Embryonic facial prominence (tissue), 1 donor: ENCODE data around the gene P2RY11.

Source experiments
- DNase-seq: peaks from one replicate; pipeline ENCODE4 v3.0.0-alpha.2; 2016; ENCODE audit errors: extremely low spot score

Gene P2RY11

GRCh38 chr19:10141479-10141878 lies 30.0 kb downstream of the P2RY11 start:
- DNase-seq: no peak

GRCh38 chr19:10141973-10142372 lies 30.5 kb downstream of the P2RY11 start:
- no peak for DNase-seq

DNA sequence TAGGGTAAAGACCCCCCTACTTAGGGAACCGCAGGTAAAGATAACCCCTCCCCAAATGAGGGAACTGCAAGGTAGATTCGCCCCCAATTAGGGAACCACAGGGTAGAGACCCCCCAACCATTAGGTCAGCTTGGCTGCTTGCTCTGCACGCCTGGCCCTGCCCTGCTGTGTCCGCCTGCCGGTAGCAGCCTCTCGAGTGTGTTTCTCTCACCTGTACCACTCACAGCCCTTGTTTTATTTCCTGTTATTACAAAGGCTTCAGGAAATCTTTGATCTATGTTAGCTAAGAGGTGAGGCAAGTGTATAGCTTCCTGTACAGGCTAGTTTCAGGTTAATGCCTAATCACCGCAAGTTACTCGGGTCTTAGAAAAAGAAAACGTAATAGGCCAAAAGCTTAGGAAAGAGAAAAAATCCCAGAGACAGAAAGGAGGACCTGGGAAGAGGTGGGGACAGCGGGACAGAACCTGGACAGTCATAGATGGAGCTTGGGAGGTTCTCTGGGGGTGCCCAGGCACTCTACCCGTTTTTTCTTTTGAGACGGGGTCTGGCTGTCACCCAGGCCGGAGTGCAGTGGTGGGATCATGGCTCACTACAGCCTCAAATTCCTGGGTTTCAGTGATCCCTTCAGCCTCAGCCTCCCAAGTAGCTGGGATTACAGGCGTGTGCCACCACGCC lies 31.3 kb downstream of the P2RY11 start:
- DNase-seq: no peak

DNA sequence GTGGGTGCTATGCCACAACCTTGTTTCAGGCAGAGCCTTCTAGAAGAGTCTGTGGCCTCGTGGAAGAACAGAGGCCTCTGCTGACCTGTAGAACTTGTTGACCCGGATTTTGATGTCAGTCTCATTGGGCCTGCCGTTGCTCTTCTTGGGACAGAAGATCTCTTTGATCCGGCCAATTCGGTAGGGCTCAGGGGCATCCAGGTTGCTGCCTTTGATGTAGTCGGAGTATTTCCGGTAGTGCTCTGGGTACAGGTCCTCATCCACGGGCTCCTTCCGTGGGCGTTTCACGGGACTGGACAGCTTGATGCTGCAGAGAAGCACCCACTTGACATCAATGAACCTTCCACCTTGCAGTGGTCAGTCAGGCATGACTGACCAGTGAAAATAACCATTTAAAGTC lies 32.2 kb downstream of the P2RY11 start:
- DNase-seq: no peak

GRCh38 chr19:10144361-10144760 lies 32.9 kb downstream of the P2RY11 start:
- DNase-seq: no peak

DNA sequence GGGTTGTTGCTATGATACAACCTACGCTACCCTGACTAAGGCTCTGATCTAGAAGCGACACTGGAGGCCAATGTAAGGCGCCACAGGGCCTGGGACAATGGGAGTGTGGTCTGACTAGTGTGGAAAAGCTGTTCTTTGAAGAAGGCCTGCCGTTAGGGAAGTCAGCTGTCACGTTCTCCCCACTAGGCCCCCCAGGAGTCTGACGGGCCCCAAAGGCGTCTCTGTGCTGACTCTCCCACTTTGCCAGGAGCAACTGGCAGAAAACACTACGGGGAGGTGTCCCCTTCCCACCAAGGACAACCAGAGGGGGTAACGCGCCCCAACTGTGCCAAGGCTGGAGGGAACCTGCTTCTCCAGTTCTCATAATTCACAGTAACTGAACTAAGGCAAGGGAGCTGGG lies 33.5 kb downstream of the P2RY11 start:
- no peak for DNase-seq

- DNase-seq: no peak
These were observed 34.6 kb downstream of the P2RY11 start for GRCh38 chr19:10146142-10146541.

- no peak for DNase-seq
These were observed 37.9 kb downstream of the P2RY11 start for GRCh38 chr19:10149427-10149826.

DNA sequence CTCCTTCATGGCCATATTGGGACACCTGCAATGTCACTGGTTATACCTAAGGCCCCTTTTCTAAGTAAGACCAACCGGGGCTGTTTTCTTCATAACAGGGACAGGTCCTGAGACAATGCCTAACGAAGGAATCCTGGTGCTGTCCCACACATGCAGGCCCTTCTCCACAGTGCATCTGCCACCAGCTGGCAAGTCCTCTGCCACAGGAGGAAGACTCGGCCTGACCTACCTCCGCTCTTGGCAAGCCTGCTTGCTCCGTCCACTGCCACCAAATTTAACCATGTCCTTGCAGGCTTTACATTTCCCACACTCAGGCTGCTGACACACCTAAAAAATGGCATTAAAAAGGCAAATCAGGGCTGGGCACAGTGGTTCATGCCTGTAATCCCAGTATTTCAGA lies 40.0 kb downstream of the P2RY11 start:
- no peak for DNase-seq

GRCh38 chr19:10152100-10152499 lies 40.6 kb downstream of the P2RY11 start:
- DNase-seq: no peak

DNA sequence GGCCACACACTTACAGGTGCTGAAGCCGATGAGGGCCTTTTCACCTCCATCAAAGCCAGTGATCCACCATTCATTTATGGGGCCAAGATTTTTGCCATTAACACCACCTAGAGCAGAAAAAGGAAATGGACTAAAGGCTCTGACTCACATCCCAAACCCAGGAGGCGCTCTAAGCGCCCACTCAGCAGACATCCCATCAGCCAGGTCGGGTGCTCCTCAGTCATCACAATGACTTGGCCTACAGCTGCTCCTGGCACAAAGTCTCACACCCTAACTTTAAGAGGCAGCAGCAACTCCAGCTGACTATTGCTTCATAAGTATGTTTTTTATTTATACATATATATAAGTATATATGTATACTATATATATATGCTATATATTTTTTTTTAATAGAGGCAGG lies 44.3 kb downstream of the P2RY11 start:
- DNase-seq: no peak

DNA sequence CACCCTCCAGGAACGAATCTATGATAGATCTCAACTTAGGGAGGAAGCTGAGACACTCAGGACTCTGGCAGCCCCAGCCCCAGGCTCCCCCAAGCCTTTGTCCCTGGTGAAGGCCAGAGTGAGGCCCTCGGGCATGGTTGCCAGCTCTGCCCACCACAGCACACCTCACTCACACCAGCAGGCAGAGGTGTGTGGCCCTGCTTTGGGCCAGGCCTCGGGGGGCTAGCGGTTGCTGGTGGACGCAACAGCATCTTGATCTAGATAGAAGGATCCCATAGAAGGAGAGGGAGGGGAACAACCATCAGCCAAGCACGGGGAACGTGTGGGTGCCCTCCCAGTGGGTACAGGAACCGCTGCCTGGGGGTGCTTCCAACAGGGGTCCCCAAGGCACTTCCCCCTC lies 46.6 kb downstream of the P2RY11 start:
- DNase-seq: no peak

DNA sequence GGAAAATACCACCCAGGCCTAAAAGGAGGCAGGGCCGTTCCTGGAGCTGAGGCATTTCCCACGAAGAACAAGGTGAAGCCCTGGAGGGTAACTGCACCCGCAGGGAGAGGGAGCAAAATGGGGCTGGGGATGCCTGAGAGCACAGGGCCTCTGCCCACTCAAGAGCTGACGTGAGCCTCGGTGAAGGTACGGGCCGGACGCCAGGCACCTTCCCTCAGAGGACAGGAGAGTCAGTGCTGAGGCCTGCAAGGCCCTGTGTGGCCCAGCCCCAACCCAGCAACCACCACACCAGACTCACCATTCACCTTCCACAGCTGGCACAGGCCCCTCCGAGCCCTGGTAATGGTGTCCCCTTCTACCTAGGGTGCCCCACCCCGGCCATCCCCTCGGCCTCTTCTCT lies 47.0 kb downstream of the P2RY11 start:
- DNase-seq: no peak

DNA sequence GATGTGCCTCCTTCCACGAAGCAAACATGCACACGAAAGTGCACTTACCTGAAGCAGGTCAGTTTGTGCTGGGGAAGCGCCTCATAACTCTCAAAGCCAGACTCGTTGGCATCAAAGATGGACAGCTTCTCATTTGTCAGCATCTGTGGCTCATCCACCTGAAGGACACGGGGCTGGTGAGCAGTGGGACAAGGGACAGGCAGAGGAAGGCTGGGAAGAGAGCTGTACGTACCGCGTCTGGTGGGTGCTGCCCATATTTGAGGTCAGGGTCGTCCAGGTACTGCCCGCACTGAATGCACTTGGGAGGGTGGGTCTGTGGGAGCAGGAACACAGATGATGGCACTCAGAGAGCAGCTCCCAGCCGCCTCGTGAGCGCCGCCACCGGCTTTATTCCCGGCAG lies 48.1 kb downstream of the P2RY11 start:
- no peak for DNase-seq

DNA sequence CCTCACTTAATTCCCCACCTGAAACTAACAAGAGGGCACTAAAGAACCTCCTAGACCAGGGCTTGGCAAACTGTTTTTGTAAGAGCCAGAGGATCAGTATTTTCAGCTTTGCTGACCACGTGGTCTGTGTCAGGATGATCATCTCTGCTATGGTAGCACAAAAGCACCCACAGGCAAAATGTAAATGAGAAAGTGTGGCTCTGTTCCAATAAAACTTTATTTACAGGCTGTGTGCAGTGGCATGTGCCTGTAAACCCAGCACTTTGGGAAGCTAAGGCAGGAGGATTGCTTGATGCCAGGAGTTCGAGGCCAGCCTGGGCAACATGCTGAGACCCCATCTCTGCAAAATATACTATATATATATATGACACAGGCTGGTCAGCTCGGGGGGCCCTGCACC lies 52.0 kb downstream of the P2RY11 start:
- DNase-seq: no peak
